ENCODE data around the gene TMEM200A. TPM values are rescaled to one million over a fixed set of nuclear protein-coding genes. Genes with fewer than 3 reads are reported as not detected.

Gene TMEM200A
- total and polyA plus RNA-seq, 2 donors (not counting 1 experiment from before 2014, with no cell fraction given), result 50.2 to 51.7 TPM

DNA sequence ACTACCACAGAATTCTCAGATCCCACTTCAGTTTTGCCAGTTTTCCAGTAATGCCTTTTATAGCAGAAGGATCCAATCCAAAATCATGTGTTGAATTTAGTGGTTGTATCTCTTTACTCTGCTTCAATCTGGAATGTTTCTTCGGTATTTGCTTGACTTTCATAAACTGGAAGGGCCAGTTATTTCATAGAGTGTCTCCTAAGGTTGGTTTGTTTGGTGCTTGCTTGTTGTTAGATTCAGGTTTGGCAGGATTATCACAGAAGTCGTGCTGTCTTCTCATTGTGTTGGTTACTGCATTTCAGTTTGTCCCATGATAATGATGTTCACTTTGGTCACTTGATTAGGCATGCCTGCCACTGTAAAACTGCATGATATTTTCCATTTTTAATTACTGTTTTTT lies 45.7 kb downstream of the TMEM200A start:
- H3K79me2 ChIP-seq (ENCODE audit: control insufficient read depth, insufficient read depth, low read length), result peaks cover 67% of the 10 kb centered on the region

DNA sequence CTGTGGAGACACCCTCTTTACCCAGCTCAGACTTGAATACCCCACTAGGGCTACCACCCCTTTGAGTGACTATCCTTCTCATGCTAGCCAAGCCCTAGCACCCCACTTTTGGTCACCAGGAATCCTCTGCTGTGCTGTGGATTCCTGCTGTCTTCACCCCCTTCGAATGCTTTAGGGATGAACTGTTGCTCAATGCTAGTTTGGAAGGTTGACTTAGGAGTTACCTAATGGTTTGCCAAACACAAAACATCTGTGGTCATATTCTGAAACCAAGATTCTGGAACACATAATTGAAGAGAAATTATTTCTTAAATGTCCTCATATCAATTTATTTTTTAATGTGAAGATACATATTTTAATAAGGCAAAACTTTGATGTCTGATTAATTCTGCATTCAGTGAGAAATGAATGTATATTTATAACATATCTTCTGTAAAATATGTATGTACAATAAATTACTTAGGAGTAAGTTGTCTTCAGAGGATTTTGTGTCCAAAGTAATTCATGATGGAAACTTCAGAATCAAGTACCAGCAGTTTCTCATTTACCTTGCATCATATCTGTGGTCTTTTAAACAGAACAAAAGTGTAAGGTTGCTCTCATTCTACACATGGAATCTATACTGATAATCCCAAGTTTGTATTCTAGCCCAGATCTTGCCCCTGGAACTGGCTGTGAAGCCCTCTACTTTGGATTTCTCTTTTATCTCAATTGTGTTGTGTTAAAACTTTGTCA lies 46.9 kb downstream of the TMEM200A start:
- Histone ChIP-seq H3K79me2 (ENCODE audit: control insufficient read depth, insufficient read depth, low read length) (peaks cover 60% of the 10 kb centered on the region), H3K27ac (ENCODE audit: insufficient read depth, low read length) (no peak overlapping the region), H3K4me3 (replicated peaks in 1 of 4; ENCODE audit: control extremely low read depth in 1 of 4, insufficient read depth in 1 of 4, low read depth in 3 of 4, low read length in 4 of 4) (no peak overlapping the region), H2AFZ (ENCODE audit: low read length) (no peak overlapping the region), H3K9ac (ENCODE audit: insufficient read depth, low read length) (no peak overlapping the region), H3K4me1 (ENCODE audit: control insufficient read depth, extremely low read depth, insufficient read depth, low read length) (peaks cover 8% of the 10 kb centered on the region), H3K27me3 (ENCODE audit: control insufficient read depth, insufficient read depth, low read length) (no peaks in the 10 kb centered on the region), H3K4me2 (ENCODE audit: extremely low read depth, insufficient read depth, low read length) (no peak overlapping the region), H3K9me3 (ENCODE audit: control insufficient read depth, insufficient read depth, low read depth, low read length) (no peaks in the 10 kb centered on the region), H4K20me1 (ENCODE audit: control insufficient read depth, extremely low read depth, insufficient read depth, low read length) (no peaks in the 10 kb centered on the region), H3K36me3 (ENCODE audit: control insufficient read depth, insufficient read depth, low read length) (no peaks in the 10 kb centered on the region)
- DNase-seq (ENCODE audit: low read depth in 2 of 2), result peak in 1 of 2 donors; percentile 49
- TF ChIP-seq EZH2 (IDR thresholded peaks at IDR 0.05; ENCODE audit: low read length, missing control alignments), result no peak
- TF ChIP-seq, protein P1, sequence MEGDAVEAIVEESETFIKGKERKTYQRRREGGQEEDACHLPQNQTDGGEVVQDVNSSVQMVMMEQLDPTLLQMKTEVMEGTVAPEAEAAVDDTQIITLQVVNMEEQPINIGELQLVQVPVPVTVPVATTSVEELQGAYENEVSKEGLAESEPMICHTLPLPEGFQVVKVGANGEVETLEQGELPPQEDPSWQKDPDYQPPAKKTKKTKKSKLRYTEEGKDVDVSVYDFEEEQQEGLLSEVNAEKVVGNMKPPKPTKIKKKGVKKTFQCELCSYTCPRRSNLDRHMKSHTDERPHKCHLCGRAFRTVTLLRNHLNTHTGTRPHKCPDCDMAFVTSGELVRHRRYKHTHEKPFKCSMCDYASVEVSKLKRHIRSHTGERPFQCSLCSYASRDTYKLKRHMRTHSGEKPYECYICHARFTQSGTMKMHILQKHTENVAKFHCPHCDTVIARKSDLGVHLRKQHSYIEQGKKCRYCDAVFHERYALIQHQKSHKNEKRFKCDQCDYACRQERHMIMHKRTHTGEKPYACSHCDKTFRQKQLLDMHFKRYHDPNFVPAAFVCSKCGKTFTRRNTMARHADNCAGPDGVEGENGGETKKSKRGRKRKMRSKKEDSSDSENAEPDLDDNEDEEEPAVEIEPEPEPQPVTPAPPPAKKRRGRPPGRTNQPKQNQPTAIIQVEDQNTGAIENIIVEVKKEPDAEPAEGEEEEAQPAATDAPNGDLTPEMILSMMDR (conservative IDR thresholded peaks at IDR 0.05 in 1 of 2, IDR thresholded peaks at IDR 0.05 in 1 of 2; ENCODE audit: low read depth in 1 of 2, low read length in 2 of 2), result no peak

More for the DNA sequence above, 45.7 kb downstream of the TMEM200A start:
- Histone ChIP-seq H3K27me3 (ENCODE audit: control insufficient read depth, insufficient read depth, low read length) (no peaks in the 10 kb centered on the region), H3K9ac (ENCODE audit: insufficient read depth, low read length) (no peak overlapping the region), H3K4me3 (replicated peaks in 1 of 4; ENCODE audit: control extremely low read depth in 1 of 4, insufficient read depth in 1 of 4, low read depth in 3 of 4, low read length in 4 of 4) (no peak overlapping the region), H4K20me1 (ENCODE audit: control insufficient read depth, extremely low read depth, insufficient read depth, low read length) (no peaks in the 10 kb centered on the region), H2AFZ (ENCODE audit: low read length) (no peak overlapping the region), H3K27ac (ENCODE audit: insufficient read depth, low read length) (no peak overlapping the region), H3K4me2 (ENCODE audit: extremely low read depth, insufficient read depth, low read length) (no peak overlapping the region), H3K4me1 (ENCODE audit: control insufficient read depth, extremely low read depth, insufficient read depth, low read length) (peaks cover 8% of the 10 kb centered on the region), H3K36me3 (ENCODE audit: control insufficient read depth, insufficient read depth, low read length) (no peaks in the 10 kb centered on the region), H3K9me3 (ENCODE audit: control insufficient read depth, insufficient read depth, low read depth, low read length) (no peaks in the 10 kb centered on the region)
- no peak for DNase-seq (ENCODE audit: low read depth in 2 of 2)
- TF ChIP-seq EZH2 (IDR thresholded peaks at IDR 0.05; ENCODE audit: low read length, missing control alignments), result no peak
- TF ChIP-seq, protein P1 (conservative IDR thresholded peaks at IDR 0.05 in 1 of 2, IDR thresholded peaks at IDR 0.05 in 1 of 2; ENCODE audit: low read depth in 1 of 2, low read length in 2 of 2), result no peak

DNA sequence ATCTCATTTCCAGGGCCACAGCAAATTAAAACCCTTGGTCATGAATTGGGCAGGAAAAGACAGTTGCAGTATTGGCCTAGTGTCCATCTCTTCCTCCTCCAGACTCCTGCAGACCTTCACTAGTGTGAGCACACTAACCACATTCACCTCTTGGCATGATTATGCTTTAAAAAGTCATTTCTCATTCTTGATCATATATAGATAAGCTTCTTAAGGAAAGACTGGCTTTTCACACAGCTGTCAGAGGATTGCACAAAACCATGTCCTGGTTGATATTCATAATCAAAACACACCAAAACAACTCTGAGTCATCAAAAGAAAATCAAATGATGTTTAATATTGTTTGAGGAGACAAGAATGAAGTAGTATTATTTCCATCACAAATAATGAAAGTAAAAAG lies 52.1 kb downstream of the TMEM200A start:
- peak overlapping the region; percentile 48 for H3K4me2 ChIP-seq (ENCODE audit: extremely low read depth, insufficient read depth, low read length)
- no peaks in the 10 kb centered on the region for H3K36me3 ChIP-seq (ENCODE audit: control insufficient read depth, insufficient read depth, low read length)
- H3K4me1 ChIP-seq (ENCODE audit: control insufficient read depth, extremely low read depth, insufficient read depth, low read length), result peaks cover 9% of the 10 kb centered on the region
- no peak overlapping the region for H3K4me3 ChIP-seq (replicated peaks in 1 of 4; ENCODE audit: control extremely low read depth in 1 of 4, insufficient read depth in 1 of 4, low read depth in 3 of 4, low read length in 4 of 4)
- H3K79me2 ChIP-seq (ENCODE audit: control insufficient read depth, insufficient read depth, low read length), result peaks cover 50% of the 10 kb centered on the region
- H2AFZ ChIP-seq (ENCODE audit: low read length), result no peak overlapping the region
- no peaks in the 10 kb centered on the region for H4K20me1 ChIP-seq (ENCODE audit: control insufficient read depth, extremely low read depth, insufficient read depth, low read length)
- H3K27ac ChIP-seq (ENCODE audit: insufficient read depth, low read length), result peak overlapping the region; percentile 8
- no peak for TF ChIP-seq EZH2 (IDR thresholded peaks at IDR 0.05; ENCODE audit: low read length, missing control alignments)
- TF ChIP-seq, protein P1 (conservative IDR thresholded peaks at IDR 0.05 in 1 of 2, IDR thresholded peaks at IDR 0.05 in 1 of 2; ENCODE audit: low read depth in 1 of 2, low read length in 2 of 2), result no peak
- no peaks in the 10 kb centered on the region for H3K9me3 ChIP-seq (ENCODE audit: control insufficient read depth, insufficient read depth, low read depth, low read length)
- no peak overlapping the region for H3K9ac ChIP-seq (ENCODE audit: insufficient read depth, low read length)
- H3K27me3 ChIP-seq (ENCODE audit: control insufficient read depth, insufficient read depth, low read length), result no peaks in the 10 kb centered on the region
- DNase-seq (ENCODE audit: low read depth in 2 of 2), result peak; percentile 74 to 84
